Limb (tissue), 2 donors: Measurements from ENCODE around the gene PRELID3B.

Source experiments
- DNase-seq, 2 donors: peaks; one replicate each; pipeline ENCODE4 v3.0.0-alpha.2; 2016; ENCODE audit errors: extremely low spot score in 2 of 2

The PRELID3B gene

GRCh38 chr20:59010995-59011873 is 31.4 kb downstream of the PRELID3B start:
- peak in 1 of 2 donors; percentile 50 for DNase-seq

DNA sequence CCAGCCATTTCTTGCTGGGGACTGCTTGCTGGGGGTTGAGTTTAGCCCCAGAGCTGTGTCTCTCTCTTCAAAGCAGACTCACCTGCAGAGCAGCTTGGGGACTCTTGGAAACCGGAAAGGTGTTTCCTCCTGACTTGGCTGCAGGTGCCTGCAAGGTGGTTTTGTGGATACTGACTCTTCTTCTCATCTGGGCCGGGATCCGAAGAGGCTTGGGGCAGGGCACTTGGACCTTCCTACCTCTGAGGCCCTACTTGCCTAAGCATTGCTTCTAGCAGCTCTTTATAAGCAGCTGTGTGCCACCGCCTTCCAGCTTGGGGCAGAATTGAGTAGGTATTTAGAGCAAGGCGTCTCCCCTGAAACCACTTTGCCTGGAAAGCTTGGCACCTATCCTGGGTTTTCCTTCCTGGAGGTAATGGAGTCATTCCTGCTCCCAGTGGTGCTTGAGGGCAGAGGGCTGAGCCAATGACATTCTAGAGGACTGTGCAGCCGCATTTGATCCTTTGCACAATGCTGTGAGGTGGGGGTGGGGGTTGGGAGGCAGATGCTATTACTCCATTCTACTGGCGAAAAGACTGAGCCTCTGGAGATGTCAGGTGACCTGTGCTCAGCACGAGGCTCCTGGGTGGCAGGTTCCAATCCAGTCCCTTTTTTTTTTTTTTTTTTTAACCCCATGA is 32.1 kb downstream of the PRELID3B start:
- DNase-seq: no peak

DNA sequence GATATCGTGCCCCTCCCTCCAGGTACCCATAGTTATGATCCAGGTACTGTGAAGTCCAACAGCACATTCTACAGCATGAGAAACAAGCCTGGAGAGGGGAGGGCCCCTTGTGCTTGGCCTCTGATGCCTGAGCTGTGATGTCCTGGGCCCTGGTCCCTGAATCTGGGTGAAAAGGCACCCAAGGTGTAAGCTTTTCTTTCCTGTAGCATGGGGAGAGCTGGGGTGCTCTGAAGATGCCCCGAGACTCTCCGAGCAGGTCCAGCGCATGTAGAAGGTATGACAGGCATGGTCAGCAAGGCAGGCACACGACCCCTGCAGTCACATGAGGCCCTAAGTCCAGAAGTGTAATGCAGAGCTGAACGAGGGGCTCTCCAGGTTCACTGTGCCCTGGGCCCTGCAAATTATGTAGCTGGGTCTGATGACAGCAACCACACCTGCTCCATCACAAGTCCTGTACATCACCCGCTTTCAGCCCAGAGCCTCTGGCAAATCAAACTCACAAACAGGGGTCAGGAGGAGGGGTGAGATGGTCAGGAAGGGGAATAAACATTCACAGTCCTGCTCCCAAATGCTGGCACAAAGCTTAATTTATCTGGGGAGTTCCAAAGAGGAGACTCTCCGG is 33.8 kb downstream of the PRELID3B start:
- DNase-seq: no peak

- no peak for DNase-seq
Measured at GRCh38 chr20:59007665-59008511, 34.7 kb downstream of the PRELID3B start.

GRCh38 chr20:59006864-59007664 is 35.5 kb downstream of the PRELID3B start, which contains the start of gene CTSZ:
CTSZ (minus strand) TSS chr20:59007254; CDS start chr20:59007128, 126 bp downstream.
- peak; percentile 38 to 80 for DNase-seq

GRCh38 chr20:59006167-59006863 is 36.3 kb downstream of the PRELID3B start:
- no peak for DNase-seq

- no peak for DNase-seq
Measured at GRCh38 chr20:59005523-59006166, 36.9 kb downstream of the PRELID3B start.

GRCh38 chr20:59004763-59005522 is 37.6 kb downstream of the PRELID3B start:
- DNase-seq: no peak

GRCh38 chr20:59004493-59004762 is 38.2 kb downstream of the PRELID3B start:
- DNase-seq: no peak

GRCh38 chr20:59003836-59004492 is 38.6 kb downstream of the PRELID3B start:
- DNase-seq: no peak

GRCh38 chr20:59002874-59003399 is 39.6 kb downstream of the PRELID3B start:
- DNase-seq: no peak

DNA sequence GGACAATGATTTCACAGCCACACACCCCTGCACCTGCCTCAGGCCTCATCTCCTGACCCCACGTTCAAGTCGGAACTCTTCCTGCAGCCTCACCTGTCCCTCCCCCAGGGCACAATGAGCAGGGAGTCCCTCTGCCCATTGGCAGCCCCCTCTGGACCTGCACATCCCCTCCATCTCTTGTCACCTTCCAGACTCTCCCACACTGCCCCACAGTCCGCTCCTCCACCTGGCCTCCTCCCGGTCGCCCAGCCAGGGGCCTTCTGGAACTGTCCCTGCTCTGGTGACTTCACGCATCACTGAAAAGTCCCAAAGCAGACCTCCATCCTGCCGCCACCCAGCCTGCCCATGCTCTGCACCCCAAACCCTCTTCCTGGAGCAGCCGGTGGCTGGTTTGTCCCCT is 40.2 kb downstream of the PRELID3B start:
- no peak for DNase-seq

- DNase-seq: no peak
Measured at GRCh38 chr20:59001449-59002171, 41.0 kb downstream of the PRELID3B start.

- DNase-seq: no peak
Measured at GRCh38 chr20:59001068-59001448, 41.5 kb downstream of the PRELID3B start.

GRCh38 chr20:59000326-59000725 is 42.3 kb downstream of the PRELID3B start:
- no peak for DNase-seq

DNA sequence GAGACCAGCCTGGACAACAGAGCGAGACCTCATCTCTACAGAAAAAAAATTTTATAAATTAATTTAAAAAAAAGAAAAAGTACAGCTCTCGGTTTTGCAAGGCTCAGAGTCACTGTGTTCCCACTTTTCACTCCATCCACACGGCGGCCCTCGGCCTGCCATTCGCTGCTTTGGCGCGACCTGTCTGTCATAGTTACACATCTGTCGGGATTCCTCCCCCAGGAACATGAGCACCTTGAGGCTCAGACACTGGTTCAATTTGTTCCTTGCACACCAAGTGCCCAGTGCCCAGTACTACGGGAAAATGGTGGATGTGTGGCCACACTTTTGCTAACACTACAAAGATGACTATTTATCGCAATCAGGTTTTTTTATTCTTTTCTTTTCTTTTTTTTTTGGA is 43.9 kb downstream of the PRELID3B start:
- DNase-seq: no peak

DNA sequence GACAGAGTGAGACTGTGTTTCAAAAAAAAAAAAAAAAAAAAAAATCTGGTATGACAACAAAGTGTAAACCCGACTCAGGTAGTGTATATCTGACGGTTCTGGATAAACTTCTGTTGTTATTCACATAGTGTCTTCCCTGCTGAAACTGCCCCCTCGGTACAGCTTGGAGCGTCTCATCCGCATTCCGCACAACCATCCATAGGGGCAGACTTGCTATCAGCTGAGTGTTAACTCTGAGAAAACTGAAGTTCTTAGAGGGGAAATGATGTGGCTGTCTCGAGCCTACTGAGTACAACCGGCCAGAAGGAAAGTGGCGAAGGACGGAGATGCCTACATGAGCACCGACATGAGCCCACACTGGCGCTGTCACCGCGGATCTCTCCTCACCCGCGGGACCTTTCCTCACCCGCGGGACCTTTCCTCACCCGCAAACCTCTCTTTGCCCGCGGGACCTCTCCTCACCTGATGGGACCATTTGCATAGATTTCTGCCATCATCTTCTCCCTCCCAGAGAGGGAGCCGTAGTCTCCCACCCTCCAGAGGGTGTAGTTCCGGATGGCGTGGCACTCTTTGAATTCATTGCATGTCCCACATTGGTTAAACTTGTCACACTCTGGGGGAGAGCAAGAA is 45.3 kb downstream of the PRELID3B start:
- DNase-seq: no peak
